ENCODE results near the gene MICU1.
"Not testable (repeated sequence)": the region's sequence is repeated elsewhere in the genome, so short reads cannot be mapped to it uniquely, and the experiment has no call there.

Gene MICU1

GRCh38 chr10:72557362-72557761, 68.5 kb downstream of the MICU1 start:
- no peak for DNase-seq

GRCh38 chr10:72552857-72553256, 73.0 kb downstream of the MICU1 start:
- no peak for DNase-seq

- DNase-seq = no peak
Measured at GRCh38 chr10:72550239-72550638, 75.6 kb downstream of the MICU1 start.

- no peak for DNase-seq
Measured at GRCh38 chr10:72545546-72545945, 80.3 kb downstream of the MICU1 start.

- not testable (repeated sequence) for DNase-seq
Measured at GRCh38 chr10:72543855-72544254, 82.0 kb downstream of the MICU1 start.

GRCh38 chr10:72542396-72542815, 83.5 kb downstream of the MICU1 start:
- no peak for DNase-seq

GRCh38 chr10:72541337-72541736, 84.5 kb downstream of the MICU1 start:
- DNase-seq = no peak

GRCh38 chr10:72540193-72540807, 85.6 kb downstream of the MICU1 start:
- DNase-seq = no peak

- no peak for DNase-seq
Measured at GRCh38 chr10:72539137-72539536, 86.7 kb downstream of the MICU1 start.

GRCh38 chr10:72525689-72526088, 100.2 kb downstream of the MICU1 start:
- no peak for DNase-seq

GRCh38 chr10:72525277-72525676, 100.6 kb downstream of the MICU1 start:
- DNase-seq = no peak

GRCh38 chr10:72524489-72524888, 101.4 kb downstream of the MICU1 start:
- no peak for DNase-seq

- DNase-seq = no peak
Measured at GRCh38 chr10:72523932-72524396, 101.9 kb downstream of the MICU1 start.

- DNase-seq = no peak
Measured at GRCh38 chr10:72523062-72523461, 102.8 kb downstream of the MICU1 start.

- no peak for DNase-seq
Measured at GRCh38 chr10:72517244-72517643, 108.6 kb downstream of the MICU1 start.

- DNase-seq = no peak
Measured at GRCh38 chr10:72515455-72515854, 110.4 kb downstream of the MICU1 start.

GRCh38 chr10:72513910-72514309, 112.0 kb downstream of the MICU1 start:
- DNase-seq = no peak

GRCh38 chr10:72511459-72511858, 114.4 kb downstream of the MICU1 start:
- no peak for DNase-seq

- no peak for DNase-seq
Measured at GRCh38 chr10:72509941-72510340, 115.9 kb downstream of the MICU1 start.

- no peak for DNase-seq
Measured at GRCh38 chr10:72509206-72509799, 116.6 kb downstream of the MICU1 start.

GRCh38 chr10:72508033-72508432, 117.8 kb downstream of the MICU1 start:
- no peak for DNase-seq

GRCh38 chr10:72506474-72506873, 119.4 kb downstream of the MICU1 start:
- no peak for DNase-seq

- no peak for DNase-seq
Measured at GRCh38 chr10:72505435-72505834, 120.4 kb downstream of the MICU1 start.

- DNase-seq = no peak
Measured at GRCh38 chr10:72503694-72504438, 122.0 kb downstream of the MICU1 start.
